HG03108 (cell line): Measurements from ENCODE around the gene RABGAP1L.
"Not testable (repeated sequence)": the region's sequence is repeated elsewhere in the genome, so short reads cannot be mapped to it uniquely, and the experiment has no call there.

Source experiments
- ATAC-seq: cut with Tn5 transposase; IDR thresholded peaks from one replicate; pipeline ENCODE4 v1.9.1; 2021; ENCODE audit warnings: moderate library complexity; ENCODE audit not compliant: unreplicated experiment

The RABGAP1L gene

GRCh38 chr1:174700314-174700713, 541.0 kb downstream of the RABGAP1L start:
- no peak for ATAC-seq

- no peak for ATAC-seq
Observed at GRCh38 chr1:174700775-174701174, 541.5 kb downstream of the RABGAP1L start.

GRCh38 chr1:174701565-174701964, 542.2 kb downstream of the RABGAP1L start:
- ATAC-seq = no peak

DNA sequence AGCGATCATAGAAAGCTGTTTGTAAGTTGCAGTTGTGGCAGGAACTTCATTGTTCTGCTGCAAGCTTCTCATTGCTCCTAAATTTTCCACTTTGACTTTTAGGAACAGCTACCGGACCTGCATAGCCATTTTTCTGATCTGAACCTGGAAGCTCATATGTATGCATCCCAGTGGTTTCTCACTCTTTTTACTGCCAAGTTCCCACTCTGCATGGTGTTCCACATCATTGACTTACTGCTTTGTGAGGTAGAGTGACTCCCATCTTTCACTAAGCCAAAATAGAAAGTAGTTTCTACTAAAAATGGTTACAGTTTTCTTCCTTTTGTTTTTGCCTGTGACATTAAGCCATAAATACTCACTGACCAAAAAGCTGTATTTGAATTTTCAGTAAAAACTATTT, 542.7 kb downstream of the RABGAP1L start:
- no peak for ATAC-seq

DNA sequence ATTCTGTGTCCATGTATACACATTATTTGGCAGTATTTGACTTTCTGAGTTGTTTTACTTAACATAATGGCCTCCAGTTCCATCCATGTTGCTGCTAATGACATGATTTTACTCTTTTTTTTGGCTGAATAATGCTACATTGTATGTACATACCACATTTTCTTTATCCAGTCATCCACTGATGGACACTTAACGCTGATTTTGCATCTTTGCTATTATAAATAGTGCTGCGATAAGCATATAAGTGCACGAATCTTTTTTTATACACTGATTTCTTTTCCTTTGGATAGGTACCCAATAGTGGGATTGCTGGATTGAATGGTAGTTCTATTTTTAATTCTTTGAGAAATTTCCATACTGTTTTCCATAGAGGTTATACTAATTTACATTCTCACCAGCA, 544.0 kb downstream of the RABGAP1L start:
- ATAC-seq = no peak

GRCh38 chr1:174704300-174704699, 545.0 kb downstream of the RABGAP1L start:
- no peak for ATAC-seq

- no peak for ATAC-seq
Observed at GRCh38 chr1:174710868-174711845, 551.8 kb downstream of the RABGAP1L start.

- ATAC-seq = not testable (repeated sequence)
Observed at GRCh38 chr1:174711848-174712247, 552.5 kb downstream of the RABGAP1L start.

- ATAC-seq = no peak
Observed at GRCh38 chr1:174712541-174712940, 553.2 kb downstream of the RABGAP1L start.

- ATAC-seq = no peak
Observed at GRCh38 chr1:174713796-174714195, 554.5 kb downstream of the RABGAP1L start.

DNA sequence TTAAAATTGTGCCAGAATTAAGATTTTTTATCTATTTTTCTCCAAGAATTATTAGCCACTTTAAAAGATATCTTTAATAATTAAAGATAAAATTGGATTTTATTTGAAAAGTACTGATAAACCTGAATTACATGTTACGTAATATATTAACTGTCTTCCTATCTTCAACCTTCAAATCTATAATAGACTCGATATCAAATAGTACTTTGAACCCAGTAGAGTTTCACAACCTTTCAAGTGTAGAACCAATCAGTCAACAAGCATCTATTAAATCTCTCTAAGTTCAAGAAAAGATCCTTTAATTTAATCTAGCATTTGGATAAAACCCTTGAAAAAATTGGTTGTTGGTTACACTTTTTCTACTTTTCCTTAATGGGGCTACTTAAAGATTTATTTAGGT, 559.9 kb downstream of the RABGAP1L start:
- no peak for ATAC-seq

GRCh38 chr1:174720618-174721017, 561.3 kb downstream of the RABGAP1L start:
- ATAC-seq = no peak

DNA sequence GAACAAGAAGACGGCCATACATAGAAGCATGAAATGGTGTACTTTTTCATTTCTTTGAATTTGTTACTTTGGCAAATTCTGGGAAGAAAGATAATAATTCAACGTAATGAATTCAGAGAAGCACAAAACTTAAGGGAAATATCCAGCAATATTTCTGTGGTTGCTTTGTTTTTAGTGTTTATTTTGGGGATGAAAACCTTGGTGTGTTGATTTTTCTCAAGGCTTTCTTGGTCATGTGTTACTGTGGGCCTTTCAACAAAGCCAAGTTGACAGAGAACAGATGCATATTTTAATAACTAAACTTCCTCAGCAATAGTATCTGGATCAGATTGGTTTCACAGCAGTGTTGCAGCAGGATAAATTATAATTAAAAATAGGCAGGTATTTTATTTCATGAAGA, 561.9 kb downstream of the RABGAP1L start:
- no peak for ATAC-seq

DNA sequence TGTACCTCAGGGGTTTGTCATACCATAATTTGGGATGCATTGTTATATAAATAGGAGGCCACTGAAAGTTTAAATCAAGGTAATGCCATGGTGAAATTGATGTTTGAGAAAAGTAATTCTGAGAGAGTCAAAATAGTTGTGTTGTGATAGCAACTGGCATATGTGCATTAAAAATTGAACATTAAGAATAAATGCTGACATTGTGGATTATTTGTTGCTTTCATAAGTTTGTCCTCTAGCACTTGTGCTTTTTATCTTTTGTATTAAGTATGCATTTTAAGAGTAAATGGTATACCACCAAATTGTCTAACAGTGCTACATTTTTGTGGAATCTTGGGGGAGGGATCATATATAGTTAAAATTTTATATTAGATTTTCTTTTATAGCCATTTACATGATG, 564.5 kb downstream of the RABGAP1L start:
- no peak for ATAC-seq

- no peak for ATAC-seq
Observed at GRCh38 chr1:174724219-174724618, 564.9 kb downstream of the RABGAP1L start.

DNA sequence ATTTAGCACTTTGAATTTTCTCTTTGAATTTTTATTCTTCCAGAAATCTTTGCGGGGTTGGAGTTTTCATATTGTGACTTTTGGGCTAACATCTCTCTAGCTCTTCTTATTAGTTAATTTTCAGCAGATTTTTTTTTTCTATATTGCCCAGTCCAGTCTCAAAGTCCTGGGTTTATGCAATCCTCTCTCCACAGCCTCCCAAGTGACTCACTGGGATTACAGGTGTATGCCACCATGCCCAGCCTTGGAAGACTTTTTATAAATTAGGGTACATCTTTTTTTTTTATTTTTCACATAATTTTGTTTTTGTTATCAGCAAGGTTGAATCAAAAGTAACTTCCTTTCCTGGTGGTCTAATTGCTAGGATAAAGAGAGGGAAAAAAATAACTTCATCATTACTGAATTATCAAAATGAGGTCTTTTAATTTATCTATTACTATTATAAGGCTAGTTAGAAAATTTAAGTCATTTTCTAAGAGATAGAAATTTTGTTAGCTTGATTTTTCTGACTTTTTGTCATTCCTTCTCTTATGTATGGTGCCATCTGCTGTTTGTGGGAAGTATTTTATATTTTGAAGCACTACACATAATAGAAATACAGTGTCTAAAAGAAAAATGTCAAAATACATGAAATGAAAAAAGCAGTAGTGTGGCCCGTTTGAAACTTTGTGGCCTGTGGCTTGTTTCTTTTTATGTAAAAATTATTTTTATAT, 567.0 kb downstream of the RABGAP1L start:
- ATAC-seq = no peak

DNA sequence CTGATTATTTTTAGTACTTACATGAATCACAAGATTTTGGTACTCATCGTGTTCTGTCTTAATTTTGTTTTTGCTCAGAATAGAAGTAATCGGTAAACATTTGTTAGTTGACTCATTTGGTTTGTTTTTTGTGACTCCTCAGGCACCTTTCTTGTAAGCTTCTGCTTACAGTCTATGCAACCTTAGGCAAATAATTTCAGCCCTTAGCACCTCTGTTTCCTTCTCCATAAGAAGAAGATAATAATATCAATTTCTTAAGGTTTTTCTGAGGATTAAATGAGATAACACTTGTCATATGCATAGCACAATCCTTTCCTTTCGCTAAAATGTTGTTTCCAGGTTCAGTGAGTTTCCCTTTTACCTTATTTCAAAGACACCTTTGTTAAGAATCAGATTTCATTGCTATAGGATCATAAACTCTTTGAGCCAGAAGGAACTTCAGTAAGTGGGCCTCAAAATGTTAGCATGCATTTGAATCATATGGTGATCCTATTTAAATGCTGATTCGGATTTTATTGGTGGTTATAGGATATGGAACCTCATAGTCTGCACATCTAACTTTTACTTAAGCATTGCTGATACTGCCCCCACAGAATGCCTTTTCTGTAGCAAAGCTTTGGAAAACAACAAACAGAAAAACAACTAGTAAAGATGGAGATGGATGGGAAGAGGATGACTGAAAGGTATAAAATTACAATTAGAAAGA, 567.7 kb downstream of the RABGAP1L start:
- ATAC-seq = no peak

DNA sequence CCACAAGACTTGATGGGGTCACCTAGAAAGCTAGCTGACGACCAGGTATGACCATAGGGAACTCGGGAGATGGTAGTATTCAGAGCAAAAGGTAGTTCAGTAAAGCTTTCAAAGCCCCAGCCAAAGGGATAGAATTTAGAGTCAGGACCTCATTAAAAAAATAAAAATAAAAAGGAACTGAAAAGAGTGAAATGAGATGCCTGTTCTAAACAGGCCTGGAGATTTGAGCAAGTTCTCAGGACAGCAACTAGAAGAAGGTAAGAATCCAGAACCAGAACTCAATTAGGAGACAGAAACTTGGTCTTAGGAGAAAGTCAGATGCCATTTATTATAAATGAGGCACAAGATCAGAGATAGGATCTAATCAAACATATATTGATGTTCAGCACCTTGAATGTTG, 575.0 kb downstream of the RABGAP1L start:
- ATAC-seq = no peak

- no peak for ATAC-seq
Observed at GRCh38 chr1:174736831-174737230, 577.5 kb downstream of the RABGAP1L start.

GRCh38 chr1:174740249-174740968, 581.1 kb downstream of the RABGAP1L start:
- no peak for ATAC-seq
